OCI-LY3 (cell line): ENCODE measurements around the gene ELAVL2.

Source experiments
- CTCF ChIP-seq: fragments of 200-600, 300-600 bp; sonication (generic); IDR thresholded peaks from 2 replicates; pipeline ENCODE4 v1.5.1; 2014; ENCODE audit warnings: antibody characterized with exemption, low read length, low read depth
- EZH2phosphoT487 ChIP-seq: fragments of 200-600 bp; shearing (Covaris generic); IDR thresholded peaks from 2 replicates; pipeline ENCODE4 v1.6.1; 2018; ENCODE audit warnings: antibody characterized with exemption, mixed run types, low read depth

GRCh38 chr9:23644326-23644725 lies 181.7 kb downstream of the ELAVL2 start:
- TF ChIP-seq CTCF = no peak
- no peak for TF ChIP-seq EZH2phosphoT487
